SK-N-SH (cell line): ENCODE data around the gene ELP1. TPM values are rescaled to one million over a fixed set of nuclear protein-coding genes. Genes with fewer than 3 reads are reported as not detected.

Source experiments
- CTCF ChIA-PET: fragments of 300-600, 350-600 bp; formaldehyde crosslinking; extraction: SDS; loops from one replicate; lab custom pipeline; 2021; lab: Yijun Ruan, JAX
- POLR2A ChIA-PET: fragments of 350-600 bp; sonication (Branson Sonifier 250); formaldehyde crosslinking; extraction: SDS; loops from one replicate; lab custom pipeline; 2020; ENCODE audit warnings: antibody characterized with exemption, inconsistent platforms; lab: Yijun Ruan, JAX
- DNase-seq: peaks from one replicate; pipeline ENCODE4 v3.0.0; 2012
- H2AFZ ChIP-seq: fragments of 200-600 bp; sonication (generic); 2 replicates; pipeline ENCODE4 v1.8.1; 2016; ENCODE audit warnings: antibody characterized with exemption, mild to moderate bottlenecking, low read depth
- H3F3A ChIP-seq: fragments of 200-600 bp; sonication (generic); replicated peaks from 2 replicates; pipeline ENCODE3; 2016; ENCODE audit warnings: antibody characterized with exemption, mild to moderate bottlenecking; ENCODE audit not compliant: insufficient read depth
- H3K27ac ChIP-seq, 2 experiments: fragments of 200-500 bp in 1 of 2; fragments of 200-600 bp in 1 of 2; sonication (Bioruptor generic) in 1 of 2; sonication (generic), shearing (Covaris generic) in 1 of 2; 2 replicates each; pipeline versions ENCODE4 v1.5.1 to v1.6.1; 2014 to 2016; ENCODE audit warnings: low read depth in 2 of 2, inconsistent platforms in 1 of 2, low read length in 1 of 2, mild to moderate bottlenecking in 1 of 2, mixed read lengths in 1 of 2
- H3K27me3 ChIP-seq: fragments of 200-600 bp; sonication (generic), shearing (Covaris generic); 2 replicates; pipeline ENCODE4 v1.6.1; 2016; ENCODE audit warnings: mixed run types; ENCODE audit not compliant: insufficient read depth
- H3K36me3 ChIP-seq, 2 experiments: fragments of 200-500 bp in 1 of 2; fragments of 200-600 bp in 1 of 2; sonication (Bioruptor generic) in 1 of 2; sonication (generic) in 1 of 2; replicated peaks in 1 of 2; 2 replicates each; pipeline versions ENCODE3 to v1.5.1; 2014 to 2016; ENCODE audit warnings: low read length in 1 of 2, mild to moderate bottlenecking in 1 of 2; ENCODE audit not compliant: insufficient read depth in 2 of 2, control insufficient read depth in 1 of 2
- H3K4me1 ChIP-seq, 2 experiments: fragments of 200-500 bp in 1 of 2; fragments of 200-600 bp in 1 of 2; sonication (Bioruptor generic) in 1 of 2; sonication (generic), shearing (Covaris generic) in 1 of 2; 2 replicates each; pipeline versions ENCODE4 v1.5.1 to v1.6.1; 2014 to 2016; ENCODE audit warnings: low read depth in 1 of 2, low read length in 1 of 2, mixed run types in 1 of 2; ENCODE audit not compliant: insufficient read depth in 2 of 2, control insufficient read depth in 1 of 2
- H3K4me2 ChIP-seq: fragments of 200-600 bp; sonication (generic), shearing (Covaris generic); 2 replicates; pipeline ENCODE4 v1.6.1; 2017; ENCODE audit warnings: mixed run types
- H3K4me3 ChIP-seq, 2 experiments: fragments of 200-500 bp in 1 of 2; fragments of 200-600 bp in 1 of 2; sonication (Bioruptor generic) in 1 of 2; sonication (generic), shearing (Covaris generic) in 1 of 2; 2 replicates each; pipeline versions ENCODE4 v1.5.1 to v1.8.1; 2014 to 2016; ENCODE audit warnings: low read depth in 2 of 2, inconsistent platforms in 1 of 2, low read length in 1 of 2, mild to moderate bottlenecking in 1 of 2, mixed read lengths in 1 of 2, moderate library complexity in 1 of 2
- H3K79me2 ChIP-seq: fragments of 200-600 bp; sonication (generic); 2 replicates; pipeline ENCODE4 v1.8.1; 2017; ENCODE audit warnings: mild to moderate bottlenecking; ENCODE audit not compliant: insufficient read depth
- H3K9ac ChIP-seq: fragments of 200-600 bp; sonication (generic); 2 replicates; pipeline ENCODE4 v1.6.1; 2017; ENCODE audit warnings: mixed run types
- H3K9me2 ChIP-seq: fragments of 200-600 bp; sonication (generic); 2 replicates; pipeline ENCODE4 v1.6.1; 2017; ENCODE audit warnings: mixed run types
- H3K9me3 ChIP-seq: fragments of 200-600 bp; sonication (generic); 2 replicates; pipeline ENCODE4 v1.6.1; 2017; ENCODE audit warnings: mixed run types, mild to moderate bottlenecking, moderate library complexity
- H4K20me1 ChIP-seq: fragments of 200-600 bp; sonication (generic); 2 replicates; pipeline ENCODE4 v1.6.1; 2017; ENCODE audit warnings: mild to moderate bottlenecking, mixed run types; ENCODE audit not compliant: insufficient read depth
- CTCF ChIP-seq: fragments of 200-600 bp; sonication (generic); IDR thresholded peaks from 2 replicates; pipeline ENCODE4 v1.6.1; 2017; ENCODE audit warnings: antibody characterized with exemption, mild to moderate bottlenecking, moderate library complexity
- FOSL2 ChIP-seq: IDR thresholded peaks from 2 replicates; pipeline ENCODE4 v1.4.0; 2012; ENCODE audit warnings: low read depth, mild to moderate bottlenecking, moderate library complexity, borderline replicate concordance
- FOXJ3 ChIP-seq: sonication (generic); formaldehyde crosslinking; IDR thresholded peaks from 2 replicates; pipeline ENCODE4 v1.5.1; 2020; ENCODE audit warnings: mild to moderate bottlenecking, missing genetic modification reagents
- GATA2 ChIP-seq: sonication (generic); formaldehyde crosslinking; IDR thresholded peaks from 2 replicates; pipeline ENCODE4 v1.5.0; 2020; ENCODE audit warnings: mild to moderate bottlenecking, missing genetic modification reagents
- JUND ChIP-seq: IDR thresholded peaks from 2 replicates; pipeline ENCODE4 v1.4.0; 2012
- MEF2A ChIP-seq: IDR thresholded peaks from 2 replicates; pipeline ENCODE4 v1.4.0; 2012; ENCODE audit warnings: low read depth, borderline replicate concordance
- MXI1 ChIP-seq: IDR thresholded peaks from 2 replicates; pipeline ENCODE4 v1.6.1; 2012; ENCODE audit warnings: mild to moderate bottlenecking, low read depth, low read length, improper control_type of control experiment
- NRF1 ChIP-seq: IDR thresholded peaks from 2 replicates; pipeline ENCODE4 v1.6.1; 2012; ENCODE audit warnings: low read depth, mild to moderate bottlenecking, low read length
- RAD21 ChIP-seq: IDR thresholded peaks from 2 replicates; pipeline ENCODE4 v1.6.1; 2012; ENCODE audit warnings: mild to moderate bottlenecking, low read length
- TAF1 ChIP-seq: IDR thresholded peaks from 2 replicates; pipeline ENCODE4 v1.6.1; 2012; ENCODE audit warnings: low read depth, mild to moderate bottlenecking, low read length, moderate library complexity, borderline replicate concordance
- TEAD4 ChIP-seq: IDR thresholded peaks from 2 replicates; pipeline ENCODE4 v1.4.0; 2012; ENCODE audit warnings: mild to moderate bottlenecking, borderline replicate concordance; ENCODE audit not compliant: insufficient read depth
- USF1 ChIP-seq: IDR thresholded peaks from 2 replicates; pipeline ENCODE4 v1.4.0; 2012; ENCODE audit warnings: low read depth, borderline replicate concordance
- USF2 ChIP-seq: fragments of 150-350 bp; IDR thresholded peaks from 2 replicates; pipeline ENCODE4 v1.6.1; 2017; ENCODE audit warnings: antibody characterized with exemption, low read length, low read depth, borderline replicate concordance
- YY1 ChIP-seq: IDR thresholded peaks from 2 replicates; pipeline ENCODE4 v1.4.0; 2012; ENCODE audit warnings: low read depth, mild to moderate bottlenecking
- WGBS: methylation state at CpG from one replicate; pipeline ENCODE4 v1.1.6; 2017; ENCODE audit warnings: low lambda C conversion rate; 5-methylcytosine and 5-hydroxymethylcytosine counted together
- polyA plus RNA-seq, 3 experiments: library from polyadenylated mRNA; depleted of rRNA; stranded (reverse); fragments of >200 nt; gene quantifications; 2 replicates each; pipeline ENCODE4 v1.2.3, GENCODE V29; 2012

Gene ELP1
- polyA plus RNA-seq, 1 of the 3 experiments (the other 2 are of a cell fraction) = 19.1 TPM

- no peaks in the 10 kb centered on the region for H3K27me3 ChIP-seq
- CTCF ChIA-PET = interaction anchor here (1.2 kb wide), 1 partner anchor 18 kb away, joined by 3 read pairs; no protein-coding TSS in a partner anchor
- POLR2A ChIA-PET = no interaction called here
- TF ChIP-seq JUND = no peak
- no peak for TF ChIP-seq USF2
- no peak for TF ChIP-seq TEAD4
- no peak for TF ChIP-seq FOSL2
- TF ChIP-seq CTCF = no peak
- TF ChIP-seq GATA2 = no peak
- no peak for TF ChIP-seq MEF2A
- no peak for TF ChIP-seq USF1
- no peak for TF ChIP-seq FOXJ3 (CRISPR knock-in tag)
- no peak overlapping the region for H3K9ac ChIP-seq
- no peak overlapping the region for H3K27ac ChIP-seq
- no peak for DNase-seq
- H3K36me3 ChIP-seq = peaks cover 7 to 30% of the 10 kb centered on the region in 2 experiments
- H3K9me3 ChIP-seq = no peaks in the 10 kb centered on the region
- WGBS = 76% methylated on average over 2 of the region's 2 CpGs
- H3K4me1 ChIP-seq = no peaks in the 10 kb centered on the region
- no peak overlapping the region for H2AFZ ChIP-seq
- H3K4me2 ChIP-seq = no peak overlapping the region
- no peaks in the 10 kb centered on the region for H3K79me2 ChIP-seq
- H3K4me3 ChIP-seq = no peak overlapping the region
- H3F3A ChIP-seq = no peaks in the 10 kb centered on the region
- no peaks in the 10 kb centered on the region for H4K20me1 ChIP-seq
- H3K9me2 ChIP-seq = no peaks in the 10 kb centered on the region
Measured at GRCh38 chr9:108866001-108866420, 67.9 kb downstream of the ELP1 start.

GRCh38 chr9:108865037-108865436 is 68.9 kb downstream of the ELP1 start:
- no peak overlapping the region for H2AFZ ChIP-seq
- H3K79me2 ChIP-seq = no peaks in the 10 kb centered on the region
- no peaks in the 10 kb centered on the region for H3K9me2 ChIP-seq
- ChIA-PET CTCF (interaction anchor here (1.0 to 1.2 kb wide), 2 partner anchors 9 to 89 kb away, joined by 3 to 5 read pairs; partner anchors contain the start of gene ACTL7B), POLR2A (no interaction called here)
- H4K20me1 ChIP-seq = no peaks in the 10 kb centered on the region
- DNase-seq = no peak
- H3K4me3 ChIP-seq = no peak overlapping the region
- no peak overlapping the region for H3K4me2 ChIP-seq
- no peaks in the 10 kb centered on the region for H3K9me3 ChIP-seq
- H3K9ac ChIP-seq = no peak overlapping the region
- TF ChIP-seq FOSL2 (no peak), MXI1 (no peak), GATA2 (no peak), NRF1 (no peak), YY1 (no peak), TAF1 (no peak), RAD21 (no peak)
- peaks cover 0 to 23% of the 10 kb centered on the region in 2 experiments for H3K36me3 ChIP-seq
- H3K27ac ChIP-seq = no peak overlapping the region
- no peaks in the 10 kb centered on the region for H3F3A ChIP-seq
- H3K4me1 ChIP-seq = no peaks in the 10 kb centered on the region
- no peaks in the 10 kb centered on the region for H3K27me3 ChIP-seq
- WGBS = 96% methylated on average over 4 of the region's 4 CpGs
